NCI-H187 treated with DMSO at 0.1 percent for 48 hours (cell line): Measurements from ENCODE around the gene DLG1.

ENCODE experiments used
- DNase-seq: peaks from one replicate; lab custom pipeline; 2025; lab: John Stamatoyannopoulos, UW

The DLG1 gene

DNA sequence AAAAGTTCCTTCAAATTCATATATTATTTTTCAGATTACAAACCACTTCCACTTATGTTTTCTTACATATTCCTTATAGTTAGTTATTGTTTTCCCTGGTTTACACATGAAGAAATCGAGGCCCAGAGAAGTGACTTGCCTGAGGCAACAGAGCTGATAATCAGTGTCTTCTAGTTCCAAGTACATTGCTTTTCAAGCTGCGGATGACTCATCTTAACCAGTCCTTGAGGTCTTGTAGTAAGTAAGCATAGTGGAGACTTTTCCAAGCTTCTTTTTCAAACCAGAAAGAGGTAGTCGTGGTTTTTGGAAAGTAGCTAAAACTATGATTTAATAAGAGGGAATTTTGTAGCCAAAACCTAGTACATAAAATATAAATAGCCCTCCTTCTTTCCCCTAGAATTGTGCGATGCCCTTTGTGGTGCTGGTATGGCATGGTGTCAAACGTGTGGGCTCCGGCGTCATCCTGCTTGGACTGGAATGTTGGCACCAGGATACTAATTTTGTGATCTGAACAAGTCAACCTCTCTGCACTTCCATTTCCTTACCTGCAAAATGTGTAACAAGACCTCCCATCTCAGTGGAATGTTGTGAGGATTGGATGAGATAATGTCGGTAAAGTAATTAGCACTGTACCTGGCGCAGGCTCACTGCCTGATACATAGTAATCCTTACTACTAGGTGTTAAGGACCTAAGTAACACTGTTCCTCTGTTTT lies 19.0 kb upstream of the DLG1 start:
- no peak for DNase-seq

DNA sequence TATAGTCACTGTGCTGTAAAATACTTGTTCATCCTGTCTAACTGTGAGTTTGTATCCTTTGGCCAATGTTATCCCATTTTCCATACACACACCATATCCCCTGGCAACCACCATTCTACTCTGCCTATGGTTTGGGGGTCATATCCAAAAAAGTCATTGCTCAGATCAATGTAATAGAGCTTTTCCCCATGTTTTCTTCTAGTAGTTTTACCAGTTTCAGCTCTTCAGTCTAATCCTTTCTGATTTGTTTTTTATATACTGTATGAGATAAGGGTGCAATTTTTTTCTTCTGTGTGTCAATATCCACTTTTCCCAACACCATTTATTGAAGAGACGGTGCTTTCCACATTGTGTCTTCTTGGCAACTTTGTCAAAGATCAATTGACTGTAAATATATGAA lies 14.0 kb upstream of the DLG1 start:
- DNase-seq = no peak

DNA sequence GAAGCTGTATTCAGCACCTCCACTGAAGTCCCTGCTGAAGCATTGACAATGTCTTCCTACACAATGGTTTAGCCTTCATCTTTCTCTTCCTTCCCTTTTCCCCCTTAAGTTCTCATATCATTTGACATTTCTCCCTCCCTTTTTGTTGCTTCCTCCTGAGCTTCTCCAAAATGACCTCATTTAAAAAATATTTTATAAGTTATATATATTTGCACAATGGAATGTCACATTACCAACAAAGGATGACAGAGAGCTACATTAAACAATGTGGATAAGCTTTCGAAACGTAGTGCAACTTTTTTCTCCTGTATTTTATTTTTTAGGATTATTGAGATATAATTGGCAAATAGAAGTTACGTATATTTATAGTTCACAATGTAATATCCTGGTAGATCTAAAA lies 13.2 kb upstream of the DLG1 start:
- no peak for DNase-seq

DNA sequence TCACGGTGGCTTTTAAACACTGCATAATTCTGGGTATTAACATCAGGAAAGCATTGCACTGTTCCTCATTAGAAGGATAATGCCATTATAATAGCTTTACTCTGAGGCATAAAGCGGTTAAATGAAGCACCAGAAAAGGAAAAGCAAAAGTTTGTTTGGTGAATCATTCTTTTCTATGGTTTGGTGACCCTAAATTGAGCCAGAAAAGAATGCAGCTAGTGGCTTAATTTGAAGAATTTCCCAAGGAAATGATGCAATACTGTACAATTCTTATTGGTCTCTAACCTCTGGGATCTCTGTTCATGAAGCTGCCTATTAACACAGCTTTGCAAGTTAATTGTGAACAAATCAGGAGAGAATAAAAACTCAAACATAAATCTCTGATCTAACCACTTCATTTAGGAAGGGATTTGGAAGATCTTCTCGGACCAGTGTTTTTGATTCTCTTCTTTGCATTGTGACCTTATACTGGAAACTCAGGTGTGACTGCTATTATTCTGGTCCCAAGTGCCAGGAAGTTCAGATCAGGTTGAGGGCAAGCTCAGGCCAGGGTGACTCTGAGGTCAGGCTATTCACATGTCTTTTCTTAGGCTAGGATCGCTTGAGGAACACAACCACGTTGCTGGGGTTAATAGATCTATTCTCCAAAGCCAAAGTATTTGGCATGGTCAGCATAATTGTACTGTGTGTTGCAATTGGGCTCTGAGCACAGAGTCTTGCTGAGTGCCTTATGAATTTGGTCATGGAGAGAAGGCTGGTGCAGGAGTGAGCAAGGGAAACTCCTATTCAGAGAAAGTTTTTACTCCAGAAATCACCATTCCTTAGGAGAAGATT lies 11.3 kb upstream of the DLG1 start:
- DNase-seq = no peak

DNA sequence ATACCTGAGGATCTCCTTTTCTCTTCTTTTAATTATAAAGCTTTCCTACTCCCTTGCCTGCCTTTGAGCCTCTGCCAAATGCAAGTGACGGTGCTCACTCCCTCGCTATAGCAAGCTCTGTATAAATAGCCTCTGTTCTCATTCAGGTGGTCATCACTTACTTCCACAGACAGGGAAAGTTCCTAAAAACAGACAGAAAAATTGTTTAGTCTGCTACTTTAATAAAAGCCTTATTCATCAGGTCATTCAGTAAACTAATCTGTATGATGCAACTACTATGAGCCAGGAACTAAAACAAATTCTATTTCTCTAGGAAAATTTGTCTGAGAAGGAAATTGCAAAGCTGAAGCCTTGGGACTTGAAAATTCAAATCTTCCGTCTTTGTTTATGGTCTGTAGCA lies 10.2 kb upstream of the DLG1 start:
- no peak for DNase-seq

DNA sequence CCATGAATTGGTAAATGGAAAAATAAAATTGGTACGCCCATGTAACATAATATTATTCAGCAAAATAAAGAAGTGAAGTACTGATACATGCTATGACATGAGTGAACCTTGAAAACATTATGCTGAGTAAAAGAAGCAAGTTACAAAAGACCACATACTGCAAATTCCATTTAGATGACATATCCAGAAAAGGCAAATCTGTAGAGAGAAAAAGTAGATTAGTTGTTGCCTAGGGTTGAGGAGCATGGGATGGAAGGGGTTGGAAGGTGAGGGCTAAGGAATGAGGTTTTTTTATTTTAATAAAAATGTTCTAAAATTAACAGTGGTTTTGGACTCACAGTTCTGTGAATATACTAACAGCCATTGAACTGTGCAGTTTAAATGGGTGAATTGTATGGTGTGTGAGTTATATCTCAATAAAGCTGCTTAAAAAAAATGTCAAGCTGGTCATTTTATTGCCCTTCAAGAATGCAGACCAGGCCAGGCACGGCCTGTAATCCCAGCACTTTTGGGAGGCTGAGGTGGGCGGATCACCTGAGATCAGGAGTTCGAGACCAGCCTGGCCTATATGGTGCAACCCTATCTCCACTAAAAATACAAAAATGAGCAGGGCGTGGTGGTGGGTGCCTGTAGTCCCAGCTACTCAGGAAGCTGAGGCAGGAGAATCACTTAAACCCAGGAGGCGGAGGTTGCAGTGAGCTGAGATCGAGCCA lies 8.1 kb upstream of the DLG1 start:
- DNase-seq = no peak

DNA sequence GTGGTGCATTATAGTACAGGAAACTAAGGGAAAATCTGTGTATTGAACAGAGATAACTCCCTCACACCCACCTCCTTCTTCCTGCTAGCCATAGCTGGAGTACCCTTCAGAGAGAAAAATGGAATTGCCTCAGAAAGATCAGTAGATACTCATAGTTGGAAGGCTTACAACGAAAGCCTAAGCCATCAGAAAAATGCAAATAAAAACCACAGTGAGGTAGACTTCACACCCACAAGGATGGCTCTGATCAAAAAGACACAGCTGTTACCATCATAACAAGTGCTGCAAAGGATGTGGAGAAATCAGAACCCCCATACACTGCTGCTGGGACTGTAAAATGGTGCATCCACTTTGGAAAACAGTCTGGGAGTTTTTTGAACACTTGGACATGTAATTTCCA lies 7.4 kb upstream of the DLG1 start:
- DNase-seq = no peak

DNA sequence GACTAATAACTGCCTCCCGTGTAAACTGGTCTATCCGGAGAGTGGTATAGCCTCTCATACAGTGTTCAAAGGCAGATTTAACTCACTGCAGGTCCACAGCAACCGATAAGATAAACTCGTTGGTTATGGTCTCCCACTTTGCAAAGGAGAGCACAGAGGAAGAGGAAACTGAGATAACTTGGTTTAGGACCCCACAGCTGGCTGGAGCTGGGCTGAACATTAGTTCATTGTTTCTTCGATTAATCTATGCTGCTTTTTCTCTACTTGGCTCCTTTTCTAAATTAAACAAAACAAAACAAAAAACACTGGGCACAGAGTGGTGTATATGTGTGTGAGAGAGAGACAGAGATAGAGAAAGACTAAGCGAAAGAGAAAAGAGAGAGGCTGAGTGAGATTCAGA lies 5.0 kb upstream of the DLG1 start:
- DNase-seq = no peak

DNA sequence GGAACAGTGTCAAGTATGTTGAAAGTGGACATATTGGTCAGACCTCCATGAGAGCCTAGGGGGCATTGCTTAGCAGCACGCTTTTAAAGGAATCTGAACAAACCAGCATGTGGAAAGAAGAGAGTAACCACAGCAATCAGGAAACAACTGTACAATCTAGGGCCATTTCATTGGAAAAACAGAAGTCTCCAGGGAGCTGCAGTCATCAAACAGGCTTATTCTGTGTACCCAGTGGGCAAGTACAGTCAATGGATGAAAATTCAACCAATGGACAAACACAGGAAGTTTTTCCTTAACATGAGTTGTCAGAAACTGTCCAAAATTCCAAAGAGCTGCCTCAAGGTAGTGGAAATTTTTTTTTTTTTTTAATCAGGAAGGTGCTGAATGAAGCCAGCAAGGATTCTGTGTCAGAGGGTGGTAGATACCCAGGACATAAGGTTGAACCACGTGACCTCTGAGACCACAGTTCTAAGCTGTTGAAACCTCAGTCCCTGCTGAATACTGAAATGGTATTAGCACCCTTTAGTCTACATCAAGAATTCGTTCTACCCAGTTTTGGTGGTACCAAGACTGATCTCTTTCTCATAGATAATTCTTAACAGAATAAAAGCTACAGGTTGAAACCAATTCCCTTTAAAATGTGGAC lies 4.4 kb upstream of the DLG1 start:
- no peak for DNase-seq

DNA sequence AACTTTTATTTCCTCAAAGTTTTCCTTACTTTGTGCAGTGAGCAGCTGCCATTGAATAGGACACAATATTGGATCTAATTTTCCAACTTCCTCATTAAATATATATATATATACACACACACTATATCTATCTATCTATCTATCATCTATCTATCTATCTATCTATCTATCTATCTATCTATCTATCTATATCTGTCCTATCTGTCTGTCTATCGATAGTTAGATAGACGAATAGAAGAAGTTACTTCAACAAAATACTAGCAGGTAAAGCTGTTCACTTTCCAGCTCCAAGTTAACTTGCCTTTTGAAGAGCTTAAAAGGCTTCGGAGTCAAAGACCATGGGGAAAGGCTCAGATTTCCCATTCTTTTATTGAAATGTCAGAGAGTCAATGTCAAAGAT lies 3.6 kb upstream of the DLG1 start:
- no peak for DNase-seq

DNA sequence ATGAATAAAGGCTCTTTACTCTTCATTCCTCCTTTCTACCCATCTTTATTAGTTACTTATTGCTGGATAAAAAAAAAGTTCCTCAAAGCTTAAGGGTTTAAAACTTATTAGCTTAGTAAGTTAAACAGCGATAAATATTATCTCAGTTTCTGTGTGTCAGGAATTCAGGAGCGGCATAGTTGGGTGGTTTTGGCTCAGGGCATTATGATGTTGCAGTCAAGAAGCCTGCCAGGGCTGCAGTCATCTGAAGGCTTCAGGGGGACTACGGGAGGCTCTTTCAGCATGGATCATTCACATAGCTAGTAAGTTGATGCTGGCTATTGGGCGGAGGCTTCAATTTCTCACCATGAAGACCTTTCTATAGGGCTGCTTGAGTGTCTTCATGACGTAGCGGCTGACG lies 1.9 kb upstream of the DLG1 start:
- no peak for DNase-seq

DNA sequence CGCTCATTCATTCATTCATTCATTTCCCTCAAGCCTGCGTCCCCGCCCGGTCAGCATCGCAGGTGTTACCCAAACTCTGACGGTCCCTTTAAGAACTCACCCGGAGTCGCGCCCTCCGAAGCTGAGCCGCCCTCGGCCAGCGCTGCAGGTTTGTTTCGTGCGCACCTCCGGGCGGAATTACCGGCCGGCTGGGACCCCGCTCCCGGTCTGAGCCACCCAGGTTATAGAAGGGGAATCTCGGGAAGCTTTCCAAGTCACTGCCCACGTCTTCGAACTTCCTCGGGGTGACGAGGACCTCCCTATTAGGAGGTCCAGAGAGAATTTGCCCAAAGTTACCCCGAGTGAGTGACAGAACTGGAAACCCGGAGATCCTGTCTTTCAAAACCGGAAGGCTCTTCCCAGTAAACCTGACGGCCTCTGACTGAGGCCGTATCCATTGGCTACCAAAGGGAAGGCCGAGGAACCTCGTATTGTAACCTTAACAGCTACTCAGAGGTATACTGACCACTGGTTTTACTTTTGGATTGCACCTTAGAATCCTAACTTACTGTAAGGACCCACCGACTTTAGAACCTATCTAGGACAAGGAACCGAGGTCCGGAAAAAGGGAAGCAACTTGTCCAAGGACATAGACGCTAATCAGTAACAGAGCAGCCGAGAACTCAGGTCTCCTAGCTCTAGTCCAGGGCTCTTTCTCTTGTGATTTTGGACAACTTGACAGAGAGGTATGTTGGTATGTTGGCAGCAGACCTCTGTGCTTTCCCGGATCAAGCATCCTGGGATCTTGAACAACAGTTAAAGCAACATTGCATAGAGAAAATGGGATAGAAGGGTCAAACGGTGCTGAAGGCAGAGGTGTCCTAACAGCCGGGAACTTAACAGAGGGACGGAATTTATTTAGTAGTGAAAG lies 788 bp upstream of the DLG1 start:
- DNase-seq = no peak

DNA sequence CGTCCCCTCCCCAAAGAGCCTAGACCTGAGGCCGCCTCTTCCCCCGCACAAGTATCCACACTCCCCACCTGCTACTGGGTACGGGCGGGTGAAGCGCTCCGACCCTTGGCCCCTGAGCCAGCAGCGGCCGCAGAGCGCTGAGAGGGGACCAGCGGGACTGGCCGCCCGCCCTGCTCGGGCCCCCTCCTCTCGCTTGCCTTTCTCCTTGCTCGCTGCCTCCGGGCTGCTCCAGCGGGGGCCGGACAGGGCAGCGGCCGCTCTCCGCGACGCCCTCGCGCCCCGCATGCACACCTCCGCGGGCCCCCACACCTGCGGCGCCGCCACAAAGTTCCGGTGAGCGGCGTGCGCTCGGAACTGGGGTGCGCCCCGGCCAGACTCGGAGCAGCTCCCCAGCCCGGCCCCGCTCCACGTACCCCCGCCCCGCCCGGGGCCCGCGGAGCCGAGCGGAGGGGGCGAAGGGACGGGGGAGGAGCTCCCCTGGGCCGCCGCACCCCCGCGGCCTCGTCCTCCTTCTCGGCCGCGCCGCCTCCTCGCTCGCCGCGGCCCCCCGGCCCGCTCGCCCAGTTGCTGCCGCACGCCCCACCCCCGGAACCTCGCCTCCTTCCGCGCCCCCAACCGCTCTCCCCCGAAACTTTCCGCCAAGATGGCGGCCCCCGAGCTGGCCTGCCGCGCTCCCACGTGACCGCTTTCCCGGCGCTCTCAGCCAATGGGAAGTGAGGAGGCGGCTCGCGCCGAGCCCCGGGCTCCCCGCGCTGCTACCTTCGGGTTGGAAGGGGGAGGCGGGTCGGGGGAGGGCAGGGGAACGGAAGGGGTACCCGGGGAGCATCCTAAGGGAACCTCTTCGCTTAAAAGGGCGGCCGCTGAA lies 704 bp downstream of the DLG1 start:
- DNase-seq = peak; percentile 6

DNA sequence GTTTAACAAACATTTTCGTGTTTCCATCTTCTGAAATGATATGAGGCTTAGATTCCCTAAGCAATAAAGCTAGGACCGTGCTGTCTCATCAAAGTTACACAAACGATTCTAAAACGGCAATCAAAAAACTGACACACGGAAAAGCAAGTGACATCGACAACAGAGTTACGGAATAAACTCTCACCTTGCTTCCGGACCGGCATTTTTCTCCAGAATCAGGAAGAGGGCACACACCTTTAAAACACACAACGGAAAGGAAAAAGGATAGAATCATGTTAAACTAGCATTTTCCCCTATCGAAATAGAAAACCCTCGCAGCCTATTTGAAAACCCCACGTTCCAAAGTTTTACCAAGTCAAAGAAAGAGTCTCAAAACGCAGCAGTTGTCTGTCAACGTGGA lies 1.4 kb downstream of the DLG1 start:
- DNase-seq = no peak

DNA sequence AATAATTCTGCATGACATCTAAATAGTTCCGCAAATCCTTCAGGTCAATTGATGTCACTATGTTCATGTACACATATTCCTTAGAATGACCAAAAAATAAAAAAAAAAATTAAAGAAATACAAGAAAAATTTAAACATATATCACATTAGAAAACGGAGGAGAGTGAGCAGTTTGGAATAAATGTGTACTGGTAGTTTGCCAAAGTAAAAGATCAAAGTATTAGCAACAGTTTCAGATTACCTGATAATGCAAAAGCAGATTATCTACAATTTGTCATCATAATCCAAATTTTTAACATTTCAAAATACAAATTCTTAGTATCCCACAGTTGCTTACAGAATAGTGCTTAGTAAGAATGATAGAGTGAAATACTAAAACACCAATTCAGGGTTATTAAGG lies 1.9 kb downstream of the DLG1 start:
- DNase-seq = no peak

DNA sequence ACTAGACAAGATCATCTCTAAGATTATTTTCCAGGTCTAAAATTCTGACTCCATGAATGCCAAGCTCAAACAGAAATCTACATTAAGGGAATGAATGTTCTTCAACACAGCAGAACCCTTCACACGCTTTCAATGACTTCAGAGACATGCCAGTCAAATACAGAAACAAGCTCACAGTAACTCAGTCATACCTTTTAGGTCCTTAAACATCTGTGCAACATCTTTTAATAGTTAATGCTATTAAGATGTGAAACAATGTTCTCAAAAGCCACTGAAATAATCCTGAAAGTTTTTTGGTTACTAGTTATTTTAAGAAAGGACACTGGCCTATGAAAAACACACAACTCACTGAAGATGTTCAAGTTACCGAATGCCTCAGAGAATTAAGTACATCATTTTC lies 2.5 kb downstream of the DLG1 start:
- DNase-seq = no peak

DNA sequence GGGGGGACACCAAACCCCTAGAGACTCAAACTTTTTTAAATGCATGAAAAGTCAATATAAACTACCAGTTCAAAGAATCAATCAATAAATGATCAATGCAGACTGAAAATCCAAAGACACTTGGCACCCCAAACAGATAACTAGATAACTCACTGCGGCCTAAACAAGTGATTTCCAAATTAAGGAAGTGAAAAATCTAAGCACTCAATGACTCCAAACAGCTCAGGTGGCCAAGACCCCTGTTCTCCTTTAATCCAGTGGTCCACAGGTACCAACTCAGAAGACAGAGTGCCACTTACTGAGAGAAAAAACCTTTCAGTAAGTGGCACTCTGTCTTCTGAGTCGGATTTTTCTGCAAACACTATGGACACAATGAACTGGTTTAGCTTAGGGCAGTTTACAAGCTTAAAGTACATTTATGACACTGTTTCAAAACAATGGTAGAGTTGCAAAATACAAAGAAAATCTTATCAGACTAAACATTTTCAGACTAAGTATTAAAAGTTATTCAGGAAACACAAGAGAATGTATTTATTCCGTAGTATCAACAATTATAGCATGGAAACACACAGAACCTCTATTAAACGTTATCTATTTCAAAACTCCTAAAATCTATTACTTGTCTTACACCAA lies 4.7 kb downstream of the DLG1 start:
- no peak for DNase-seq

DNA sequence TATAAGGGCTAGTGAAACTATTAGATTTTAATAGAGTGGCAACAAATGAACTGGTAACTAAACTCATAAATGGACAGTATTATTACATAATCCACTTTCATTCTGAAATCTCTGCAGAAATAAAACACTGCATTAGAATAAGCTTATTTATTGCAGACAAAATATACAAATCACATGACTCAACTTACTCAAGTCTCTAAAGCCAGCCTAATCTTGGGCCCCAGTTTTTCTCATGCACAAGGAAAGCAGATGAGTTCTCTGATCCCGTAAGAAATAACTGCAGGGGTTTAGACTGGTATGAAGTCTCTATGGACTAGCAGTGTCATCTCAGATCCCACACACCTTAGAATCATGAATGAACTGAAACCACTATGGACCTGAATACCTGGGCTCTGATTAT lies 5.8 kb downstream of the DLG1 start:
- DNase-seq = no peak

DNA sequence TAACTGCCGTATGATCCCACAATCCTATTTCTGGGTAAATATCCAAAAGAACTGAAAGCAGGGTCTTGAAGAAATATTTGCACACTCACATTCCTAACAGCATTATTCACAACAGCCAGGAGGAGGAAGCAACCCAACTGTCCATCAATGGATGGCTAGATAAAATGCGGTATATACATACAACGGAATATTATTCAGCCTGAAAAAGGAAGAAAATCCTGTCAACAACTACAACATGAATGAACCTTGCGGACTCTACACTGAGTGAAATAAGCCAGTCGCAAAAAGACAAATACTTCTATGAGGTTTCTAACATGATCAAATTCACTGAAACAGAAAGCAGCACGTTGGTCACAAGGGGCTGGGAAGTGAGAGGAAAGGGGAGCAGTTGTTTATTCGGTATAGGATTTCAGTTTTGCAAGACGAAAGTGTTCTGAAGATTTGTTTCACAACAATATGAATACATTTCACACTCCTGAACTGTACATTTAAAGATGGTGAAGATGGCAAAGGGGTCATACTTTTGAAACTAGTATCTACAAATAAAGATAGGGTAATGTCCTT lies 6.2 kb downstream of the DLG1 start:
- DNase-seq = no peak

DNA sequence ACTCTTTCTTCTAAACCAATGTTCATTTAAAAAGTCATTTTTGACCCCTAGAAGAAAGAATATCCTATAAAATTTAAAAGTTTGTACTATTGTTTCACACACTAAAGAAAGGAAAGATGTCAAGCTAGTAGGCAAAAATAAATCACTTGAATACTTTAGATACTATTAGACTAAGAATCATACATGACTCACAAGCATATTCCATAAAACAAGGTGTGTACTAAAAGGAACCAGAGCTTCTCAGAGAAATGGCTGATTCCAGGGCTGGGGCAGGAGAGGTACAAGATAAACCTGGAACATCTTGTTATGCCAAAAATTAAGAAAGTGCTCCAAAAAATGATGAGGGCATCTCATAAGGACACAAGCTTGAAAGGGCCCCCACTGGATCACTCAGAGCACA lies 8.7 kb downstream of the DLG1 start:
- DNase-seq = no peak
